Brain pericyte (primary cell): ENCODE results near the gene HSBP1L1.
"Not testable (repeated sequence)": the region's sequence is repeated elsewhere in the genome, so short reads cannot be mapped to it uniquely, and the experiment has no call there.

Source experiments
- DNase-seq: peaks from one replicate; pipeline ENCODE4 v3.0.0-alpha.2; 2012; ENCODE audit warnings: low read depth, low spot score

HSBP1L1 gene

DNA sequence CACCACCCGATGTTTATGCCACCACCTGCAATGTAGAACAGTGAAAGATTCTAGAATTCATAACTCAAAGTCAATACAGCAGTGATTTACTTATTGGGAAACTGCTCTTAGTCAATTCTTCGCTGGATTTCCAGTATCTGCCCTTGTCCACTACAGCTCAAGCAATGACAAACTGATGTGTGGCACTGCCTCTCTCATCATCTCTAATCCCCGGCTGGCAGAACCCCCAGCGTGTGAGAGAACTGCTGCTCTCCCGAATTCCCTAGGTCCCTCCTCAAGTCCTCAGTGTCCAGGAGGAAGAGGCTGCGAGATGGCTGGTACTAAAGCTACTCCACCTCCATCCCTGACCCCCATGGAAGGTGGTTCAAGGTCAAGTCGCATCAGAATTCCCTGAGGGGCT lies 22.3 kb downstream of the HSBP1L1 start:
- DNase-seq = no peak

DNA sequence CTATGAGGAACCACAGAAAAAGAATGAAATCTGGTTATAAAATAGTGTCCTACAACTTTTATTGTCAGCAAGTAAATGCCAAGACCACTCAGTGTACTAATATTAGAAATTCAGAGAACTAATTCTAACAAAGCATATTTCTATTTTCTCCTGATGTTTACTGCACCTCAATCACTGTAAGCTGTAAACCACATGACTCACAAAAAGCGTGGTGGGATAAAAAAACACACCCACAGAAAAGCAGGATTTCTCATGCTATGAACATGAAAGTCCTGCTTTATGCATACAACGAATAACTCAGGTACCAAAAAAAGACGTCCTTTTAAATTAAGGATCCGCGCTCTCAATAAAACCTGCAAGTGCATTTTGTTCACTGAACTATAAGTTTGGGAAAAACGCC lies 23.1 kb downstream of the HSBP1L1 start:
- no peak for DNase-seq

DNA sequence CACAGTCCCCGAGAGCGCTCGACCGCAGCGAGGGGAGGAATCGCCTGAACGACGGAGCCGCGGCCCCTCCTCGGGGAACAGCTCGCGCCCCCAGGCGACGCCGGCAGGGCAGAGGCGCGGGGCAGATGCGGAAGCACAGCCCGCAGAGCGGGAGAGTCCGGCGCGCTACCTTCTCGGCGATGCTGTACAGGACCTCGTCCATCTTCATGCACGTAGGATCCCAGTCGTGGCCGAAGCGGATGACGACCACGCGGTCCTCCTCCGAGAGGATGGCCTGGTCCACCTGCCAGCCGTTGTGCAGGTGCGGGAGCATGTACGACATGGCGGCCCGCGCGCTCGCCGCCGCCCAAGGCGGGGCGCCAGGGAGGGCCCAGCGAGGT lies 23.6 kb downstream of the HSBP1L1 start:
- DNase-seq = no peak

DNA sequence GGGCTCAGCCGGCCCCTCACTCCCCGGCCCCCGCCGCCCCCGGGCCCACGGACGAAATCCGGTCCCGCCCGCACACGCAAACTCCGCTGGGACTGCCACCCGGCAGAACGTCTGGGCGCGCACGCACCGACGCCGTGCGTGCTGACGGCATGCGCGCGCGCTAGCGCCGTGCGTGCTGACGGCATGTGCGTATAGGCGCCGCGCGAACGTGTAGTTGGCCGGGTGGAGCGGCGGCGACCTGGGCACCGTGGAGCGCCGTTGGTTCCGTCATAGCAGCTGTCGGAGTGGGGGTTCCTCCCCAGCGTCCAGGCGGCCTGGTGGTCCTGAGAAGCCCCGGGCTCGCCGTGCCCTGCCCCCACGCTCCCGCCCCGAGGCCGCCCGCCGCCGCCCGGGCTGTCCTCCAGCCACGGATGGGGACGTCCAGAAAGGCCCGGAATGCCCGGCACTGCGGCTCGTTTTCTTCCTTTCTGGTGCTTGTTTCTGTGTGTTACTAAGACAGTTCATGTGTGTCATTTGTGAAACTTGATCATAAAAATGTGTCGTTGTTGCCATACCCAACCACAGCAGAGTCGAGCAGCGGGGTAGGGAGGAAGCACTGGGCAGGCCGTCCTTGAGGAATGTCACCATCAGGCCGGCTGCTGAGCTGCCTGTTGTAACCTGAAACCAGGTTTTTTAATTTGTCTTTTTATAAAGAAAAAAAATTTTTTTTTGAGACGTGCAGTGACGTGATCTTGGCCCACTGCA lies 24.2 kb downstream of the HSBP1L1 start, which contains the start of gene TXNL4A:
Gene TXNL4A, minus strand, starts transcription at position 113 of the 744 bp plus-strand sequence. CDS start 171 bp downstream, outside the sequence.
- peak; percentile 56 for DNase-seq

DNA sequence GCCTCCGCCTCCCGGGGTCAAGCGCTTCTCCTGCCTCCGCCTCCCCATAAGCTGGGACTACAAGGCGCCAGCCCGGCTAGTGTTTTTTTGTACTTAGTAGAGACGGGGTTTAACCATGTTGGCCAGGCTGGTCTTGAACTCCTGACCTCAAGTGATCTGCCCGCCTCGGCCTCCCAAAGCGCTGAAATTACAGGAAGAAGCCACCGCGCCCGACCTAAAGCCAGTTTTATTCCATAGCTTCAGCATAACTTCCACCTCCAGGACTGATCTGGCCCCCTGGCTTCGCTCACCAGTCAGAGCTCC lies 24.7 kb downstream of the HSBP1L1 start:
- no peak for DNase-seq

DNA sequence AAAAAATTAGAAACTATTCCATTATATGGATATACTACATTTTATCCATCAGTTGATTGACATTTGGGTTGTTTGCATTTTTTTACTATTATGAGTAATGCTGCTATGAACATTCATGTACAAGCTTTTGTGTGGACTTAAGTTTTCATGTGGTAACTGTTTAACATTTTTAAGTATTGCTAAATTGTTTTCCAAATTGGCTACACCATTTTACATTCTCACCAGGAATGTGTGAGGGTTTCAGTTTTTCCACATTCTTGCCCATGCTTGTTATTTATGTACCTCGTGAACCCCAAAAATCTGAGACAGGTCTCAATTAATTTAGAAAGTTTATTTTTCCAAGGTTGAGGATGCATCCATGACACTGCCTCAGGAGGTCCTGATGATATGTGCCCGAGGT lies 27.1 kb downstream of the HSBP1L1 start:
- no peak for DNase-seq

DNA sequence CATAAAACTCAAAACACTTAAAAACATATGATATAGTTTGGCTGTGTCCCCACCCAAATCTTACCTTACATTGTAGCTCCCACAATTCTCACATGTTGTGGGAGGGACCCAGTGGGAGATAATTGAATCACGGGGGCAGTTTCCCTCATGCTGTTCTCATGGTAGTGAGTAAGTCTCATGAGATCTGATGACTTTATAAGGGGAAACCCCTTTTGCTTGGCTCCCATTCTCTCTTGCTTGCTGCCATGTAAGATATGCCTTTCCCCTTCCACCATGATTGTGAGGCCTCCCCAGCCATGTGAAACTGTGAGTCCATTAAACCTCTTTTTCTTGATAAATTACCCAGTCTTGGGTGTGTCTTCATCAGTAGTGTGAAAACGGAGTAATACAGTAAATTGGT lies 35.3 kb downstream of the HSBP1L1 start:
- DNase-seq = not testable (repeated sequence)

DNA sequence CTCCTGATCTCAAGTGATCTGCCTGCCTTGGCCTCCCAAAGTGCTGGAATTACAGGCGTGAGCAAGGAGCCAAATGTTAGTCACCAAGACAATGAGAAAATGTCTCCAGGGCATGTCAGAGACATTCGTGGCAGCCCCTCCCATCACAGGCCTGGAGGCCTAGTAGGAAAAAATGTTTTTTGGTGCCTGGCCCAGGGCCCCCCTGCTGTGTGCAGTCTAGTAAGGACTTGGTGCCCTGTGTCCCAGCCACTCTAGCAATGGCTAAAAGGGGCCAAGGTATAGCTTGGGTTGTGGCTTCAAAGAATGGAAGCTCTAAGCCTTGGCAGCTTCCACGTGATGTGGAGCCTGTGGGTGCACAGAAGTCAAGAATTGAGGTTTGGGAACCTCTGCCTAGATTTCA lies 36.4 kb downstream of the HSBP1L1 start:
- no peak for DNase-seq

DNA sequence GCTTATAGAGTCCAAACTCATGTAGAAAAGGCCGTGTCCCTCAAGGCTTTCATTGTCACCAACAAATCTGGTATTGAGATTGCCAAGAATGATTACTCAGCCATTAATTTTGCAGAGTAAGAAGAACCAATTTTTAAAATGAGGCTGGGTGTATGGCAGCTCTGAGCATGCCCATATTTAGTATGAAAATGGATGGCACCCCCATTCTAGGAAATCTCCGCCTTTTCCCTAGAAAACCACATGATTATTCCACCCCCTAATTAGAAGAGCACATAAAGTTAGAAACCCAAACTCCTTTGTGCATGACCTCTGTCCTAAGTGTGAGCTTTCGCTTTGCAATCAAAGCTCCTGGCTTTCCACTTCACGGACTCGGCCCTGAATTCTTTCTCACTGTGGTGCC lies 38.0 kb downstream of the HSBP1L1 start:
- DNase-seq = no peak

DNA sequence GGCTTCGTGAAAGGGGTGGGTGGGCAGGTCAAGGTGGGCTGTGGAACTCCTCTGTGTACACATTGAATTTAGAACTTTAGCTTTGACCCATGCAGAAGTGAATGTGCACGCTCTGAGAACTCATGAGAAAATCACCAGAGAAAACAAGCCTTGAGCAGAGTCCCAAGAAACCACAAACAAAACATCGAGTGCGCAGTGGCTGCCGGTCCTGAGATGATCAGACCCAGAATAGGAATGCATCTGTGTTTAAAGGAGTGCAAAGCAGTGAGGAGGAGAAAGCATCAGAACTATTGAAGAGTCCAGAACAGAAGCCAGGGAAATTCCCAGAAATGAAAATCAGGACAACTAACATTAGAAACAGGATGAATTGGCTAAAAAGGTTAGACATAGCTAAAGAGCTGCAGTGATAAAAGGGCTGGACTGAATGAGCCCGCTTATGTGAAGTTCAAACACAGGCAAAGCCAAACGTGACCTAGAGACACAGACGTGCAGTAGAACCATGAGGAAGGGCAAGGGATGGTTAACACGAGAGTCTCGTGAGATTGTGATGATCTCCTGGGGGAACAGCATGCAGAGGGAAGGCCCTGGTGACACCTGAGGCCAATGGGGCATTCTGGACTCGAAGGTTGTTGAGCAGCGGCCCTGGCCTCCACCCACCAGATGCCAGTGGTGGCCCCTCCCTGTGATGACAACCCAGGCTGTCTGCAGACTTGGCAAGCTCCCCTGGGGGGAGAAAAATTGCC lies 40.3 kb downstream of the HSBP1L1 start:
- DNase-seq = no peak

DNA sequence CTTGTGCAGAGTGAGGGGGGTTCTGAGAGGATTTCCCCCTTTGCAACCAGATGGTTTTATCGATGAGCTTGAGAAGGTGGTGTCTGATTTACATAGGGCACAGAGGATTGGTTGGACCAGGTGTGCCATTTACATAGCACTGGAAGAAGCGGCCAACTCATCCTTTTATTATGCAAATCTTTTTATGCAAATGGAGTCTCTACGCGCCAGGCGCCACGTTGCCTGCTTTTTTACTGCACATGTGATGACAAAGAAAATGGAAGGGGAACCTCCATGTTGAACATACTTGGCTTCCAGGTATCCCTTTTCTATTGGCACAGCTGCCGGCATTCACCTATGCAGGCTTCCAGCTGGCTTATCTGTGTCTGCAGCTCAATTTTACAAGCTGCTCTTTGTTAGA lies 42.3 kb downstream of the HSBP1L1 start:
- no peak for DNase-seq

DNA sequence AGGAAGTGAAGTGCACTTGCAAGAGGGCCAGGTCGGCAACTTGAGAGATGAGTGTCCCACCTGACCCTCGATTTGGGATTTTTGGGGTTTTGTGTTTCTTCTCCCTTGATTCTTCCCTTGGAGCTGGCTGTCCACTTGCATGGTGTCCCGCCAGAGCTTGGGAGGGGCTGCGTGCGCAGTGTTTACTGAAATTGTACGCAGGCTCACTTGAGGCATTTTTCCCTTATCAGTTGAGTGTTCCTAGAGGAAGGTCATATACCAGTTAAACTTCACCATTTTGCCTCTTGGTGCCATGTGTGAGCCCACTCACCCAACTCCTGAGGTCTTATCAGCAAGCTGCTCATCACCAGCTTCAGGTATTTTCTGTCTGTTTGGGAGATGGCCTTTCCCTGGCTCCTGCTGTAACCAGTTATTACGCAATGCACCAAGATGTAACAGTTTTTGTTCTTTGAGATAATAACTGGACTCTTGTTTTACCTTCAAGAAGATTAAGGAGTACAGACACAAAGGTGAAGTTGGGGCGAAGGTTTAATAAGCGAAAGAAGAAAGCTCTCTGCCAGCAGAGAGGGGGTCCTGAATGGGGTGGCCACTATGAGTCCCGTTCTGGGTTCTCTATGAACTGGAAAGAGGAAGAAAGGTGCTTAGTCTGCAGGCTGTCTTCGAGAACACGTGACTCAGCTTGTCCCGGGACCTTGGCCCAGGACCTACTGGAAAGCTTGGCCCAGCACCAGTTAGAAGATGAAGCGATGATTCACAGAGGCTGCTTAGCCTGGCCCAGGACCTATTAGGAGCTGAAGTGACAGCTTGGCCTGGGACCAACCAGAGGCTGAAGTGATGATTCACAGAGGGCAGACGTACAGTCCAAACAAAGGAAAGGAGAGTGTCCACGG lies 45.5 kb downstream of the HSBP1L1 start:
- DNase-seq = no peak

DNA sequence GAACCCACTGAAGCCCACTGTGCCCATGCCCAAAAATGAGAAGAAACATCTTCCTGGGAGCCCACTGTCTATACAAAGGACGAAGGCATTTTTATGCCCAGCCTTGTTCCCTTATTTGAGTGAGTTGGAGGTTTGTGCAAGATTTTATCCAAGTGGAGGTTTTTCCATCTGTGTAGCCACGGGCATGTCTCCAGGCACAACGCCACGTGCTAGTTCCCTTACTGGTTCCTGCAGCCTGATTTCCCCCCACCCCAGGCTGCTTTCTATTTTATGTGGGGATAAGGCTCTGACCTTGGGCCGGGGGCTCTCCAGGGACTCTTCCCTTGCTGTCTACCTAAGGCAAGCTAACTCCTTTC lies 46.1 kb downstream of the HSBP1L1 start:
- DNase-seq = no peak

DNA sequence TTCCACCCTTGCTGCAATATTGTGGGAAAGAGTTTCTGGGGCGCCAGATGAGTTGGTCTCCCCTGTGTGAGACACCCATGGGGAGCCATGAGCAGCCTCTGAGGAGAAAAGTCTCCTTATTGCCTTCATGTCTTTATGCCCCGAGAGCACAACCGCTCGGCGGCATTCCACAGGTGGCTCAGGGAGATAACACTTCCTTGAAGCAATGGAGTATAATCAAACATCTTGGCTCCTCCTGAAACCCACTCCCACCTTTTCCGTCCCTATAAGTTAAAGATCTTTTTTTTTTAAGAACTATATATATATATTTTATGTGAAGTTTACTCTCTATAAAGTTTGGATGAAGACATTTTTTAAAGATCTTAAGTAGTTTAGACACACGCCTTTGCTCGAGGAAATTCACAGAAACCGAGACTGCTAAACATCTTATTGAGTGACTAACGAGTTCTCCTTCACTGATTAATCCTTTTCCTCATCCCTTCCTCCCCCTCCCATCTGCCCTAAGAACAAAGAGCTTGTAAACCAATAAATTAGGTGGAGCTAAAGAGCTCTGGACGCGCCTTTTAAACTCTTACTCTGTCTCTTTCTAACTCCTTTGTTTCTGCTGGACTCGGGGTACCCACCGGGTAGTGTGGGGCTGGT lies 47.2 kb downstream of the HSBP1L1 start:
- DNase-seq = not testable (repeated sequence)

DNA sequence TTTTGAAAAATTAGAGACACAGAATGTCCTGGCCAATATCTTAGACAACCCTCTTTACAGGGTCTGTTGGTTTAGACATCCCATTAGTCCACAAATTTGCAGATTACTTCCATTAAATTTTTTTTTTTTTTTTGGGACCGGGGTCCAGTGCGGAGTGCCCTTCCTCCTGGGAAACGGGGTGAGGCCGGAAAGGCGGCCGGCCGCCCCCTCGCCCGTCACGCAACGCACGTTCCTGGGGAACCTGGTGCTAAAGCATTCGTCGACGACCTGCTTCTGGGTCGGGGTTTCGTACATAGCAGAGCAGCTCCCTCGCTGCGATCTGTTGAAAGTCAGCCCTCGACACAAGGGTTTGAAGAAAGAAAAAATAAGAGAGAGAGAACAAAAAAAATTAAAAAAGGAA lies 48.3 kb downstream of the HSBP1L1 start:
- no peak for DNase-seq
